ENCODE data around the gene PSD2.

- TF ChIP-seq CTCF (IDR thresholded peaks at IDR 0.05) (no peak), POLR2A (IDR thresholded peaks at IDR 0.05) (no peak)
These were observed 47.1 kb upstream of the PSD2 start for GRCh38 chr5:139748505-139748826.

Data from sigmoid colon (tissue), 3 donors.